Right renal pelvis (tissue), 4 donors: ENCODE data around the gene PDCD7. TPM values are rescaled to one million over a fixed set of nuclear protein-coding genes. Genes with fewer than 3 reads are reported as not detected.
"Not testable (repeated sequence)": the region's sequence is repeated elsewhere in the genome, so short reads cannot be mapped to it uniquely, and the experiment has no call there.

ENCODE experiments used
- DNase-seq, 4 donors: peaks; one replicate each; pipeline ENCODE4 v3.0.0-alpha.2; 2013; ENCODE audit warnings: low read depth in 4 of 4, low spot score in 3 of 4, missing footprints in 1 of 4
- polyA plus RNA-seq, 4 donors: library from polyadenylated mRNA; unstranded; fragments of 120-200 nt; gene quantifications; one replicate each; pipeline ENCODE4 v1.2.1, GENCODE V29; 2013; ENCODE audit not compliant: insufficient read length in 4 of 4

PDCD7 gene
- polyA plus RNA-seq: 10 to 100 TPM; 27.5 to 32.9 (median 31.5) TPM

GRCh38 chr15:65133548-65134200, at the start of gene PDCD7:
Gene PDCD7 (minus strand): TSS chr15:65133808. CDS start chr15:65133781, 27 bp downstream.
- peak; percentile 91 to 95 (median 93) for DNase-seq

GRCh38 chr15:65182538-65182937, 48.9 kb upstream of the PDCD7 start:
- DNase-seq: no peak

- not testable (repeated sequence) for DNase-seq
Observed at GRCh38 chr15:65181582-65182353, 48.2 kb upstream of the PDCD7 start.

- no peak for DNase-seq
Observed at GRCh38 chr15:65180167-65180566, 46.6 kb upstream of the PDCD7 start.

GRCh38 chr15:65177901-65178300, 44.3 kb upstream of the PDCD7 start:
- no peak for DNase-seq

GRCh38 chr15:65176056-65176455, 42.4 kb upstream of the PDCD7 start:
- no peak for DNase-seq

GRCh38 chr15:65175511-65175910, 41.9 kb upstream of the PDCD7 start:
- DNase-seq: no peak

GRCh38 chr15:65174509-65174908, 40.9 kb upstream of the PDCD7 start:
- DNase-seq: no peak

- DNase-seq: no peak
Observed at GRCh38 chr15:65172531-65172930, 38.9 kb upstream of the PDCD7 start.

- DNase-seq: no peak
Observed at GRCh38 chr15:65171428-65171827, 37.8 kb upstream of the PDCD7 start.

- DNase-seq: no peak
Observed at GRCh38 chr15:65165875-65166274, 32.3 kb upstream of the PDCD7 start.

GRCh38 chr15:65164139-65164538, 30.5 kb upstream of the PDCD7 start:
- no peak for DNase-seq

- no peak for DNase-seq
Observed at GRCh38 chr15:65163041-65163440, 29.4 kb upstream of the PDCD7 start.

GRCh38 chr15:65156692-65157091, 23.1 kb upstream of the PDCD7 start:
- DNase-seq: no peak

- no peak for DNase-seq
Observed at GRCh38 chr15:65154720-65155119, 21.1 kb upstream of the PDCD7 start.

- no peak for DNase-seq
Observed at GRCh38 chr15:65147902-65148301, 14.3 kb upstream of the PDCD7 start.

- DNase-seq: no peak
Observed at GRCh38 chr15:65146438-65146837, 12.8 kb upstream of the PDCD7 start.

- not testable (repeated sequence) for DNase-seq
Observed at GRCh38 chr15:65138631-65139030, 5.0 kb upstream of the PDCD7 start.

GRCh38 chr15:65137893-65138292, 4.3 kb upstream of the PDCD7 start:
- DNase-seq: not testable (repeated sequence)

- DNase-seq: not testable (repeated sequence)
Observed at GRCh38 chr15:65137089-65137488, 3.5 kb upstream of the PDCD7 start.

- DNase-seq: no peak
Observed at GRCh38 chr15:65134538-65134937, 930 bp upstream of the PDCD7 start.
